ENCODE results near the gene SGIP1.

- TF ChIP-seq CTCF (IDR thresholded peaks at IDR 0.05), result no peak
- TF ChIP-seq POLR2A (IDR thresholded peaks at IDR 0.05), result no peak
Observed at GRCh38 chr1:66779475-66780078, 245.6 kb downstream of the SGIP1 start.
